DMS153 treated with DMSO at 0.1 percent for 48 hours (cell line): ENCODE data around the gene EPN1.
"Not testable (repeated sequence)": the region's sequence is repeated elsewhere in the genome, so short reads cannot be mapped to it uniquely, and the experiment has no call there.

Experiments used
- DNase-seq: peaks from one replicate; lab custom pipeline; 2025; ENCODE audit not compliant: unreplicated experiment; lab: John Stamatoyannopoulos, UW

EPN1 gene

DNA sequence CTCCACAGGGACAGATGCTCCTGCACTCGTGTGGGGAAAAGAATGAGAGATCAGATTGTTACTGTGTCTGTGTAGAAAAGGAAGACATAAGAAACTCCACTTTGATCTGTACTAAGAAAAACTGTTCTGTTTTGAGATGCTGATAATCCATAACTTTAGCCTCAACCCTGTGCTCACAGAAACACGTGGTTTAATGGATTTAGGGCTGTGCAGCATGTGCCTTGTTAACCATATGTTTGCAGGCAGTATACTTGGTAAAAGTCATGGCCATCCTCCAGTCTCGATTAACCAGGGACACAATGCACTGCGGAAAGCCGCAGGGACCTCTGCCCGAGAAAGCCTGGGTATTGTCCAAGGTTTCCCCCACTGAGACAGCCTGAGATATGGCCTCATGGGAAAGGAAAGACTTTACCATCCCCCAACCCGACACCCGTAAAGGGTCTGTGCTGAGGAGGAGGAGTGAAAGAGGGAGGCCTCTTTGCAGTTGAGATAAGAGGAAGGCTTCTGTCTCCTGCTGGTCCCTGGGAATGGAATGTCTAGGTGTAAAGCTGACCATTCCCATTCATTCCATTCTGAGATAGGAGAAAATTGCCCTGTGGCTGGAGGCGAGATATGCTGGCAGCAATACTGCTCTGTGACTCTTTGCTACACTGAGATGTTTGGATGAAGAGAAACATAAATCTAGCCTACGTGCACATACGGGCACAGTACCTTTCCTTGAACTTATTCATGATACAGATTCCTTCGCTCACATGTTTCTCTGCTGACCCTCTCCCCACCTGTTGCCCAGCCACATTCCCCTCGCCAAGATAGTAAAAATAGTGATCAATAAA, 43.1 kb downstream of the EPN1 start:
- not testable (repeated sequence) for DNase-seq

GRCh38 chr19:55720214-55720746, 45.3 kb downstream of the EPN1 start:
- DNase-seq, result no peak

- DNase-seq, result no peak
Measured at GRCh38 chr19:55720801-55721200, 45.8 kb downstream of the EPN1 start.

- DNase-seq, result no peak
Measured at GRCh38 chr19:55723491-55723890, 48.5 kb downstream of the EPN1 start.

- DNase-seq, result not testable (repeated sequence)
Measured at GRCh38 chr19:55730378-55730777, 55.4 kb downstream of the EPN1 start.

DNA sequence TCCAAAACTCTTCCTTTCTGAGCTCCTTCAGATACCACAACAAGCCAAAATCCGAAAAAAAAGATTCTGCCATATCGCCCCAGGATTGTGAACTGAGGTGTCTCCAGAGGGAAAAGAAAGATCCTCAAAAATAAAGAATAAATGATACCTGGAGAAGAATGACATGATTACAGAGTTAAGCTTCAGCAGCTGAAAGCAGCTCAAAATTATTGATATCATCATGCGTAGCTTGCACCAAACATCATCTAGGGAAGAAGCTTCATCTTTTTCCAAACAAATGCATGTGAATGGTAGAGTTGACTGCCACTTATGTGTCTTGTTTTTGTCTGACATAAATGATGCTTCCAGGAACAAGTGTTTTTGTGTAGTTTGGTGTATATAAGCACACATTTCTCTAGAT, 63.3 kb downstream of the EPN1 start, which contains the start of gene NLRP9:
NLRP9 (minus strand) TSS at position 101 of the 400 bp plus-strand sequence; CDS start at position 73, 28 bp downstream.
- DNase-seq, result no peak

DNA sequence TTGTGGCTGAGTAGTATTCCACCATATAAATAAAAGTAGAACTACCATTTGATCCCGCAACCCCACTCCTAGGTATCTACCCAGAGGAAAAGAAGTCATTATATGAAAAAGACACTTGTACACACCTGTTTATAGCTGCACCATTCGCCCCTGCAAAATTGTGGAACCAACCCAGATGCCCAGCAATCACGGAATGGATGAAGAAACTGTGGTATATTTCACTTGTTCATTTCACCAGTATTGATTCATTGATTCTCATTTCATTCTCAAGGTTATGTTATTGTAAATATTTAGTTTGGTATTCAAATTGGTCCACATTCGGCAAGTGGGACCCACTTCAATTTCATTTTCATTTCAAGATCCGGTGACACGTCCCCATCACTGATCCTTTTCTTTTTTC, 75.7 kb downstream of the EPN1 start:
- DNase-seq, result no peak

- no peak for DNase-seq
Measured at GRCh38 chr19:55753401-55753800, 78.4 kb downstream of the EPN1 start.

DNA sequence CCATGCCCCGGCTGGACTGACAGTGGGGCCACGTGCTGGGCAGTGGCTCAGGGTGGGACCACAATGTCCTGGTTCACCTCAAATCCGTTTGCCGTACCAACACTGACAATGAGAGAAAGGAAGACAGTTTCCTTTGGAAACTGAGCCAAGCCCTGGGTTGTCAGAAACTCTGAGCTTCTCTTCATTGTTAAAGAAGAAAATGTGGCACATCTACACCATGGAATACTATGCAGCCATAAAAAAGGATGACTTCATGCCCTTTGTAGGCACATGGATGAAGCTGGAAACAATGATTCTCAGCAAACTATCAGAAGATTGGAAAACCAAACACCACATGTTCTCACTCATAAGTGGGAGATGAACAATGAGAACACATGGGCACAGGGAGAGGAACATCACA, 81.8 kb downstream of the EPN1 start:
- not testable (repeated sequence) for DNase-seq

DNA sequence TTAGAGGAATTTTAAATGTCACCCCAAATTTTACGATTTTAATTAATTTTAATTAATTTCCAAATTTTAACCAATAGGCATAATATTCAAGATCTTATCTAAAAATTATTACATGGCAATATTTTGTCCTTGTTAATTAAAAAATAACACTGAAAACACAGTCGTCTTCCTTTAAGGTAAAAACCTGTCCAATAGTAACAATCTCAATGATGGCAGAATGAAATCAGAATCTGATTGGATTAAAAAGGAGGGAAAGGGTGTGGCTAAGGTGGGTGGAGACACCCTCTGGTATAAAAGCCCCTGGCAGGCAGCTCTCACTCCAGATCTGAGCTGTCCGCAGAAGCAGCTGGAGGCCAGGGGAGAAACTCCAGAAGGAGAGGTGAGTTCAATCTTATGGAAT, 83.8 kb downstream of the EPN1 start, which contains the start of gene RFPL4A:
RFPL4A (plus strand) TSS at position 301 of the 400 bp plus-strand sequence. CDS start 2,704 bp downstream, outside the sequence.
- DNase-seq, result not testable (repeated sequence)
